SK-N-SH (cell line): ENCODE results near the gene R3HDML. TPM values are rescaled to one million over a fixed set of nuclear protein-coding genes. Genes with fewer than 3 reads are reported as not detected.

ENCODE experiments used
- CTCF ChIA-PET: fragments of 300-600, 350-600 bp; formaldehyde crosslinking; extraction: SDS; loops from one replicate; lab custom pipeline; 2021; lab: Yijun Ruan, JAX
- POLR2A ChIA-PET: fragments of 350-600 bp; sonication (Branson Sonifier 250); formaldehyde crosslinking; extraction: SDS; loops from one replicate; lab custom pipeline; 2020; ENCODE audit warnings: antibody characterized with exemption, inconsistent platforms; lab: Yijun Ruan, JAX
- DNase-seq: peaks from one replicate; pipeline ENCODE4 v3.0.0; 2012
- H2AFZ ChIP-seq: fragments of 200-600 bp; sonication (generic); 2 replicates; pipeline ENCODE4 v1.8.1; 2016; ENCODE audit warnings: antibody characterized with exemption, mild to moderate bottlenecking, low read depth
- H3F3A ChIP-seq: fragments of 200-600 bp; sonication (generic); replicated peaks from 2 replicates; pipeline ENCODE3; 2016; ENCODE audit warnings: antibody characterized with exemption, mild to moderate bottlenecking; ENCODE audit not compliant: insufficient read depth
- H3K27ac ChIP-seq, 2 experiments: fragments of 200-500 bp in 1 of 2; fragments of 200-600 bp in 1 of 2; sonication (Bioruptor generic) in 1 of 2; sonication (generic), shearing (Covaris generic) in 1 of 2; 2 replicates each; pipeline versions ENCODE4 v1.5.1 to v1.6.1; 2014 to 2016; ENCODE audit warnings: low read depth in 2 of 2, inconsistent platforms in 1 of 2, low read length in 1 of 2, mild to moderate bottlenecking in 1 of 2, mixed read lengths in 1 of 2
- H3K27me3 ChIP-seq: fragments of 200-600 bp; sonication (generic), shearing (Covaris generic); 2 replicates; pipeline ENCODE4 v1.6.1; 2016; ENCODE audit warnings: mixed run types; ENCODE audit not compliant: insufficient read depth
- H3K36me3 ChIP-seq, 2 experiments: fragments of 200-500 bp in 1 of 2; fragments of 200-600 bp in 1 of 2; sonication (Bioruptor generic) in 1 of 2; sonication (generic) in 1 of 2; replicated peaks in 1 of 2; 2 replicates each; pipeline versions ENCODE3 to v1.5.1; 2014 to 2016; ENCODE audit warnings: low read length in 1 of 2, mild to moderate bottlenecking in 1 of 2; ENCODE audit not compliant: insufficient read depth in 2 of 2, control insufficient read depth in 1 of 2
- H3K4me1 ChIP-seq, 2 experiments: fragments of 200-500 bp in 1 of 2; fragments of 200-600 bp in 1 of 2; sonication (Bioruptor generic) in 1 of 2; sonication (generic), shearing (Covaris generic) in 1 of 2; 2 replicates each; pipeline versions ENCODE4 v1.5.1 to v1.6.1; 2014 to 2016; ENCODE audit warnings: low read depth in 1 of 2, low read length in 1 of 2, mixed run types in 1 of 2; ENCODE audit not compliant: insufficient read depth in 2 of 2, control insufficient read depth in 1 of 2
- H3K4me2 ChIP-seq: fragments of 200-600 bp; sonication (generic), shearing (Covaris generic); 2 replicates; pipeline ENCODE4 v1.6.1; 2017; ENCODE audit warnings: mixed run types
- H3K4me3 ChIP-seq, 2 experiments: fragments of 200-500 bp in 1 of 2; fragments of 200-600 bp in 1 of 2; sonication (Bioruptor generic) in 1 of 2; sonication (generic), shearing (Covaris generic) in 1 of 2; 2 replicates each; pipeline versions ENCODE4 v1.5.1 to v1.8.1; 2014 to 2016; ENCODE audit warnings: low read depth in 2 of 2, inconsistent platforms in 1 of 2, low read length in 1 of 2, mild to moderate bottlenecking in 1 of 2, mixed read lengths in 1 of 2, moderate library complexity in 1 of 2
- H3K79me2 ChIP-seq: fragments of 200-600 bp; sonication (generic); 2 replicates; pipeline ENCODE4 v1.8.1; 2017; ENCODE audit warnings: mild to moderate bottlenecking; ENCODE audit not compliant: insufficient read depth
- H3K9ac ChIP-seq: fragments of 200-600 bp; sonication (generic); 2 replicates; pipeline ENCODE4 v1.6.1; 2017; ENCODE audit warnings: mixed run types
- H3K9me2 ChIP-seq: fragments of 200-600 bp; sonication (generic); 2 replicates; pipeline ENCODE4 v1.6.1; 2017; ENCODE audit warnings: mixed run types
- H3K9me3 ChIP-seq: fragments of 200-600 bp; sonication (generic); 2 replicates; pipeline ENCODE4 v1.6.1; 2017; ENCODE audit warnings: mixed run types, mild to moderate bottlenecking, moderate library complexity
- H4K20me1 ChIP-seq: fragments of 200-600 bp; sonication (generic); 2 replicates; pipeline ENCODE4 v1.6.1; 2017; ENCODE audit warnings: mild to moderate bottlenecking, mixed run types; ENCODE audit not compliant: insufficient read depth
- CTCF ChIP-seq: fragments of 200-600 bp; sonication (generic); IDR thresholded peaks from 2 replicates; pipeline ENCODE4 v1.6.1; 2017; ENCODE audit warnings: antibody characterized with exemption, mild to moderate bottlenecking, moderate library complexity
- ELF1 ChIP-seq: IDR thresholded peaks from 2 replicates; pipeline ENCODE4 v1.4.0; 2012
- EZH2phosphoT487 ChIP-seq: fragments of 200-600 bp; sonication (generic); IDR thresholded peaks from 2 replicates; pipeline ENCODE4 v1.6.1; 2017; ENCODE audit warnings: low read depth, mixed run types, mild to moderate bottlenecking, antibody characterized with exemption, moderate library complexity, borderline replicate concordance
- FOXM1 ChIP-seq: IDR thresholded peaks from 2 replicates; pipeline ENCODE4 v1.4.0; 2012; ENCODE audit warnings: low read depth, mild to moderate bottlenecking
- GABPA ChIP-seq: IDR thresholded peaks from 2 replicates; pipeline ENCODE4 v1.4.0; 2012; ENCODE audit warnings: low read depth, mild to moderate bottlenecking
- GATA2 ChIP-seq: sonication (generic); formaldehyde crosslinking; IDR thresholded peaks from 2 replicates; pipeline ENCODE4 v1.5.0; 2020; ENCODE audit warnings: mild to moderate bottlenecking, missing genetic modification reagents
- MAX ChIP-seq: IDR thresholded peaks from 2 replicates; pipeline ENCODE4 v1.4.0; 2012; ENCODE audit warnings: low read depth
- MEF2A ChIP-seq: IDR thresholded peaks from 2 replicates; pipeline ENCODE4 v1.4.0; 2012; ENCODE audit warnings: low read depth, borderline replicate concordance
- NFIC ChIP-seq: IDR thresholded peaks from 2 replicates; pipeline ENCODE4 v1.4.0; 2012; ENCODE audit warnings: borderline replicate concordance
- NRF1 ChIP-seq: IDR thresholded peaks from 2 replicates; pipeline ENCODE4 v1.6.1; 2012; ENCODE audit warnings: low read depth, mild to moderate bottlenecking, low read length
- PBX3 ChIP-seq: IDR thresholded peaks from 2 replicates; pipeline ENCODE4; 2012
- POLR2AphosphoS5 ChIP-seq: IDR thresholded peaks from 2 replicates; pipeline ENCODE4 v1.6.1; 2012; ENCODE audit warnings: low read depth, low read length
- RAD21 ChIP-seq: IDR thresholded peaks from 2 replicates; pipeline ENCODE4 v1.6.1; 2012; ENCODE audit warnings: mild to moderate bottlenecking, low read length
- RCOR1 ChIP-seq: fragments of 150-350 bp; IDR thresholded peaks from 2 replicates; pipeline ENCODE4 v1.6.1; 2017; ENCODE audit warnings: antibody characterized with exemption, low read length
- RFX5 ChIP-seq: IDR thresholded peaks from 2 replicates; pipeline ENCODE4 v1.6.1; 2012; ENCODE audit warnings: mild to moderate bottlenecking, improper control_type of control experiment, low read length
- RXRA ChIP-seq: IDR thresholded peaks from 2 replicates; pipeline ENCODE4 v1.4.0; 2012; ENCODE audit warnings: low read depth, mild to moderate bottlenecking, borderline replicate concordance
- SIN3A ChIP-seq: IDR thresholded peaks from 2 replicates; pipeline ENCODE4 v1.6.1; 2012; ENCODE audit warnings: low read depth, mild to moderate bottlenecking, low read length, moderate library complexity, borderline replicate concordance
- SMC3 ChIP-seq: IDR thresholded peaks from 2 replicates; pipeline ENCODE4 v1.6.1; 2012; ENCODE audit warnings: low read depth, low read length, improper control_type of control experiment
- TAF1 ChIP-seq: IDR thresholded peaks from 2 replicates; pipeline ENCODE4 v1.6.1; 2012; ENCODE audit warnings: low read depth, mild to moderate bottlenecking, low read length, moderate library complexity, borderline replicate concordance
- TEAD4 ChIP-seq: IDR thresholded peaks from 2 replicates; pipeline ENCODE4 v1.4.0; 2012; ENCODE audit warnings: mild to moderate bottlenecking, borderline replicate concordance; ENCODE audit not compliant: insufficient read depth
- YY1 ChIP-seq: IDR thresholded peaks from 2 replicates; pipeline ENCODE4 v1.4.0; 2012; ENCODE audit warnings: low read depth, mild to moderate bottlenecking
- WGBS: methylation state at CpG from one replicate; pipeline ENCODE4 v1.1.6; 2017; ENCODE audit warnings: low lambda C conversion rate; 5-methylcytosine and 5-hydroxymethylcytosine counted together
- polyA plus RNA-seq, 3 experiments: library from polyadenylated mRNA; depleted of rRNA; stranded (reverse); fragments of >200 nt; gene quantifications; 2 replicates each; pipeline ENCODE4 v1.2.3, GENCODE V29; 2012
- TF ChIP-seq, protein P1 (sequence below): fragments of 150-350 bp; IDR thresholded peaks from 2 replicates; pipeline ENCODE4 v1.6.1; 2016; ENCODE audit warnings: mild to moderate bottlenecking, low read depth, low read length
- TF ChIP-seq, protein P2 (sequence below): IDR thresholded peaks from 2 replicates; pipeline ENCODE4 v1.4.0; 2012; ENCODE audit warnings: low read depth, borderline replicate concordance

The R3HDML gene
- polyA plus RNA-seq, 1 of the 3 experiments (the other 2 are of a cell fraction): not detected

- peaks cover 0 to 2% of the 10 kb centered on the region in 2 experiments; a peak in 1 of 4 replicates for H3K4me1 ChIP-seq
- TF ChIP-seq RCOR1 (no peak), RXRA (no peak), SMC3 (no peak), NRF1 (no peak), TAF1 (no peak), GATA2 (CRISPR knock-in tag) (no peak), RAD21 (no peak), TEAD4 (no peak), GABPA (no peak), SIN3A (no peak), PBX3 (no peak), ELF1 (no peak), EZH2phosphoT487 (no peak), YY1 (no peak)
- TF ChIP-seq, protein P1, sequence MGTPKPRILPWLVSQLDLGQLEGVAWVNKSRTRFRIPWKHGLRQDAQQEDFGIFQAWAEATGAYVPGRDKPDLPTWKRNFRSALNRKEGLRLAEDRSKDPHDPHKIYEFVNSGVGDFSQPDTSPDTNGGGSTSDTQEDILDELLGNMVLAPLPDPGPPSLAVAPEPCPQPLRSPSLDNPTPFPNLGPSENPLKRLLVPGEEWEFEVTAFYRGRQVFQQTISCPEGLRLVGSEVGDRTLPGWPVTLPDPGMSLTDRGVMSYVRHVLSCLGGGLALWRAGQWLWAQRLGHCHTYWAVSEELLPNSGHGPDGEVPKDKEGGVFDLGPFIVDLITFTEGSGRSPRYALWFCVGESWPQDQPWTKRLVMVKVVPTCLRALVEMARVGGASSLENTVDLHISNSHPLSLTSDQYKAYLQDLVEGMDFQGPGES: no peak
- H3K27me3 ChIP-seq: no peaks in the 10 kb centered on the region; the same call in 1 of the 2 replicates
- H3K36me3 ChIP-seq: no peaks in the 10 kb centered on the region
- ChIA-PET POLR2A (no interaction called here), CTCF (interaction anchor here (0.6 to 3.5 kb wide), 9 partner anchors 9 to 220 kb away, joined by 3 to 48 read pairs (median 8); partner anchors contain the start of genes FITM2 and TTPAL)
- H3K4me2 ChIP-seq: no peak overlapping the region
- no peak overlapping the region for H3K27ac ChIP-seq
- no peak overlapping the region for H3K4me3 ChIP-seq
- H3K79me2 ChIP-seq: no peaks in the 10 kb centered on the region
- H4K20me1 ChIP-seq: no peaks in the 10 kb centered on the region
- DNase-seq: no peak
- H2AFZ ChIP-seq: no peak overlapping the region
- no peak overlapping the region for H3K9ac ChIP-seq
- H3K9me3 ChIP-seq: no peaks in the 10 kb centered on the region
- 59% methylated on average over 6 of the region's 6 CpGs for WGBS
- no peaks in the 10 kb centered on the region for H3K9me2 ChIP-seq
- no peaks in the 10 kb centered on the region for H3F3A ChIP-seq
Observed at GRCh38 chr20:44389871-44390270, 53.0 kb downstream of the R3HDML start.

GRCh38 chr20:44390280-44390679 lies 53.4 kb downstream of the R3HDML start:
- Histone ChIP-seq H3K79me2 (no peaks in the 10 kb centered on the region), H3K9me3 (no peaks in the 10 kb centered on the region), H4K20me1 (no peaks in the 10 kb centered on the region), H2AFZ (no peak overlapping the region), H3K27ac (no peak overlapping the region), H3K27me3 (peaks cover under 1% of the 10 kb centered on the region; the same call in 1 of the 2 replicates), H3K36me3 (no peaks in the 10 kb centered on the region), H3K4me3 (no peak overlapping the region), H3K9me2 (no peaks in the 10 kb centered on the region), H3K4me1 (peaks cover 0 to 2% of the 10 kb centered on the region in 2 experiments; a peak in 1 of 4 replicates), H3K4me2 (no peak overlapping the region), H3K9ac (no peak overlapping the region), H3F3A (no peaks in the 10 kb centered on the region)
- WGBS: 25% methylated on average over 4 of the region's 5 CpGs
- POLR2A ChIA-PET: no interaction called here
- no peak for DNase-seq
- CTCF ChIA-PET: interaction anchor here (0.6 to 3.5 kb wide), 9 partner anchors 10 to 220 kb away, joined by 3 to 48 read pairs (median 8); partner anchors contain the start of gene FITM2
- TF ChIP-seq NFIC: no peak
- TF ChIP-seq RAD21: no peak
- TF ChIP-seq MAX: no peak
- no peak for TF ChIP-seq EZH2phosphoT487
- no peak for TF ChIP-seq RCOR1
- TF ChIP-seq, protein P2, sequence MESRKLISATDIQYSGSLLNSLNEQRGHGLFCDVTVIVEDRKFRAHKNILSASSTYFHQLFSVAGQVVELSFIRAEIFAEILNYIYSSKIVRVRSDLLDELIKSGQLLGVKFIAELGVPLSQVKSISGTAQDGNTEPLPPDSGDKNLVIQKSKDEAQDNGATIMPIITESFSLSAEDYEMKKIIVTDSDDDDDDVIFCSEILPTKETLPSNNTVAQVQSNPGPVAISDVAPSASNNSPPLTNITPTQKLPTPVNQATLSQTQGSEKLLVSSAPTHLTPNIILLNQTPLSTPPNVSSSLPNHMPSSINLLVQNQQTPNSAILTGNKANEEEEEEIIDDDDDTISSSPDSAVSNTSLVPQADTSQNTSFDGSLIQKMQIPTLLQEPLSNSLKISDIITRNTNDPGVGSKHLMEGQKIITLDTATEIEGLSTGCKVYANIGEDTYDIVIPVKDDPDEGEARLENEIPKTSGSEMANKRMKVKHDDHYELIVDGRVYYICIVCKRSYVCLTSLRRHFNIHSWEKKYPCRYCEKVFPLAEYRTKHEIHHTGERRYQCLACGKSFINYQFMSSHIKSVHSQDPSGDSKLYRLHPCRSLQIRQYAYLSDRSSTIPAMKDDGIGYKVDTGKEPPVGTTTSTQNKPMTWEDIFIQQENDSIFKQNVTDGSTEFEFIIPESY: no peak
- TF ChIP-seq FOXM1: no peak
- TF ChIP-seq RFX5: no peak
- TF ChIP-seq NRF1: no peak
- no peak for TF ChIP-seq TAF1
- no peak for TF ChIP-seq CTCF
- no peak for TF ChIP-seq POLR2AphosphoS5
- no peak for TF ChIP-seq MEF2A
- TF ChIP-seq TEAD4: no peak
- TF ChIP-seq GATA2 (CRISPR knock-in tag): no peak
